Fibroblast of skin of abdomen (primary cell): ENCODE measurements around the gene RAP1A. TPM values are rescaled to one million over a fixed set of nuclear protein-coding genes. Genes with fewer than 3 reads are reported as not detected.
A peak's percentile ranks its signal among the peaks of the same experiment; 100 is the strongest.

Experiments
- DNase-seq: peaks from one replicate; pipeline ENCODE4 v3.0.0-alpha.2; 2013
- polyA plus RNA-seq, 2 experiments: library from polyadenylated mRNA; unstranded; fragments of 120-200 nt; gene quantifications; one replicate each; pipeline ENCODE4 v1.2.1, GENCODE V29; 2013; ENCODE audit not compliant: insufficient read length in 2 of 2

RAP1A gene
- 55.7 TPM for polyA plus RNA-seq (2013, experiment 1 of 2; ENCODE audit: insufficient read length)
- 52.1 TPM for polyA plus RNA-seq (2013, experiment 2 of 2; ENCODE audit: insufficient read length)

GRCh38 chr1:111619635-111620440 lies at the start of gene RAP1A:
RAP1A (plus strand) TSS chr1:111619789; CDS start chr1:111691361, 71,572 bp downstream.
- peak; percentile 91 for DNase-seq

DNA sequence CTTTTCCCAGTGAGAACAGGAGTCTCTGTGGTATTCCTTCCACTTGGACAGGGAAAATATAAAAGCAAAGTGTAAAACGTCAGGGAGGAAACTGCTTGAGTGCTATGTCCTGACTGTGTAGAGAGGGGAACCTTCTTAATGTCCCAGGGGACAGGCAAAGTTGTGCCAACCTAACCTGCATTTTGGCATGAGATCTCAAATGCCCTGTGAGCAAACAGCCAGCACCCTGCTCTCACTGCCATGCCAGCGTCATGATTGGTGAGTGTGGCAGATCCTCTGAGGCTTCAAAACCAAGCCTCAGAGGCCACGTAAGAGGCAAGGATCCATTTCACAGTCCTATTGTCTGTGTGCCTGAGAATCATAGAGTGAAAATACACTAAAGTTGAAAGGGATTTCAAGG lies 49.7 kb upstream of the RAP1A start:
- no peak for DNase-seq

GRCh38 chr1:111570781-111571181 lies 48.8 kb upstream of the RAP1A start:
- no peak for DNase-seq

- no peak for DNase-seq
These were observed 48.4 kb upstream of the RAP1A start for GRCh38 chr1:111571239-111571638.

- peak; percentile 88 for DNase-seq
These were observed 47.6 kb upstream of the RAP1A start for GRCh38 chr1:111571987-111572386.

DNA sequence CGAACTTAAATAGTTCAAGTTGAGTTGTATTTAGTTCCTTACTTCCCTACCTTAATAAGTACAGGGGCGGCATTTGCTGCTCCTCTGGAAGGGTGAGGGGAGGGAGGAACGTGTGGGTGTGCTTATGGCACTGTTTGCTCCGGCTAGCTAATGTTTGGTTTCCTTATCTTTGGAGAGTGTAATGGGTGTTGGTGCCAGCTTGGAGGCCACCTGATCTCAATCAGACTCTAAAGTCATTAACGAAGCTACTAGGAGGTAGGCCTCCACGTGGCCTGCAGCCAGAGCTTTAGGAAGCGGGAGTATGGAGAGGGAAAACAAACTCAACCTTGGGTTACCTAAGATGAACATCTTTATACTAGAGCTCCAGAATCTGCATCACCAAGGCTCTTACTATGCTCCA lies 43.0 kb upstream of the RAP1A start:
- no peak for DNase-seq

- DNase-seq = no peak
These were observed 41.8 kb upstream of the RAP1A start for GRCh38 chr1:111577814-111578213.

GRCh38 chr1:111581166-111581565 lies 38.4 kb upstream of the RAP1A start:
- no peak for DNase-seq

- DNase-seq = no peak
These were observed 37.6 kb upstream of the RAP1A start for GRCh38 chr1:111582016-111582415.

- no peak for DNase-seq
These were observed 36.7 kb upstream of the RAP1A start for GRCh38 chr1:111582644-111583618.

DNA sequence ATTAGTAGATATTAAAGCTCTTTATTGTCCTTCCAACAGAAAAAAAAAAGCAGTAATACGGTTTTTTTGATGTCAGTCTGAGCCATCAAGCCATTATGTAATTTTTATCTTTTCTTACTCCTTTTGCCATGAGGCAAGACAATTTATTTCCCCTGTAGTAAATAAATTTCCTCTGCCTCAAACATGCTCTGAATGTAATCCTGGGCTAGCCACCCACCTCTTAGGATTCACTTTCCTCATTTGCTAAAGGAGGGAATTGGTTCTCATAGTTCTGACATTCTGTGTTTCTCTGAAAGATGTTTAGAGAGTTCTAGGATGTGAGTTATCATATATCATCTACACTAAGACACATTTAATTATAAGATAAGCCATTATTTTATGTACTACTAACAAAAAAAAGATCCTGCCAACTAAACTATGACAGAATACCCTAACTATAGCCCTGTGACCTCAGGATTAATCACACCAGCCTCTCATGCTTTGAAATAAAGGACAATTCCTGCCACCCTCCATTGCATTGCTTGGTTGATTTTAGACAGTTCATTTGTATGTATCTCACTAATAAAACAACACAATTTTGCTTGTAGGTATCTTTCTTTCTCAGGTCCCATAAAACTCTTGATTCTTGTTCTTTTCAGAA lies 34.0 kb upstream of the RAP1A start:
- no peak for DNase-seq

GRCh38 chr1:111586112-111586511 lies 33.5 kb upstream of the RAP1A start:
- DNase-seq = no peak

DNA sequence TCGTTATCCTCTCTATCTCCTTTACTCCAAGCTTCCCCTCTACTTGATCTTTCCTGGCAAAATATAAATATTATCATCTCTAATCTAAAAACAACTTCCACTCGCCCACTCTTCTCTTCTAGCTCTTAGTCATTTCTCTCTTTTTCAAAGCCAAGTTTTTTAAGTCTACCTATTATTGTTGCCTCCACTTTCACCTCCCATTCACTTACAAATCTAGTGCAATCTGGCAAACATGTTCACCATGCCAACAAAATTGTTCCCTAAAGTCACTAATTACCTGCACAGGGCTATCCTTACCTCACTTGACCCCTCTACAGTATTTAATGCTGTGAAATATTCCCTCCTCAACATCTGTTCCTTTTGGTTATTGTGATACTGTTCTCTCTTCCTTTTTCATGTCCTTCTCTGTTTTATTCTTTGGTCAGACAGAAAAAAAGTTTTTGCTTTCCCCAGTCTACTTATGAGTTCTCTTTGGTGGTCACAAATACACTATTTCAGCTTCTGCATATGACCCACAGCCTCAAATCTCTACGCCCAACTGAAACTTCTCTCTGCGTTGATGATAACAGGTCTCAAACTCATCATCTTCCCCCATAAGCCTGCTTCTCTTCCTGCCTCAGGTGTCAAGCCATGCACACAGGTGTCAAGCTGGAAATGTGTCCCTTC lies 31.9 kb upstream of the RAP1A start:
- DNase-seq = no peak

DNA sequence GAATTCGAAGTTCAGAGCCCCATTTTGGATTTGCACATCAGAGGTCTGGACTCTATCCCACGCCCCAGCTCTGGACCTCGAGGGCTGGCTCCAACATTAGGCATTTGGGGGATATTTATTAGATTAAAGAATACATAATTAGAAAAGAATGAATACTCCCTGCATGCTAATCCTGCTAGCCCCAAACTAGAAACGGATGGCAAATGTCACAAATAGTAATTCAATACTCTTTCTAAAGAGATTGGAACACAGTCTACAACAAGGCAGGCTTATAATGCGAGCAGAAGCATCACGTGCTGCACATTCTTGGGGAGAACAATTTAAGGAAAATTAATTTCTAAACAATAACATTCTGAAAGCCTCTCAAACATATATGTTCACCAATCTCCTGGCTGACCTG lies 27.7 kb upstream of the RAP1A start:
- DNase-seq = no peak

DNA sequence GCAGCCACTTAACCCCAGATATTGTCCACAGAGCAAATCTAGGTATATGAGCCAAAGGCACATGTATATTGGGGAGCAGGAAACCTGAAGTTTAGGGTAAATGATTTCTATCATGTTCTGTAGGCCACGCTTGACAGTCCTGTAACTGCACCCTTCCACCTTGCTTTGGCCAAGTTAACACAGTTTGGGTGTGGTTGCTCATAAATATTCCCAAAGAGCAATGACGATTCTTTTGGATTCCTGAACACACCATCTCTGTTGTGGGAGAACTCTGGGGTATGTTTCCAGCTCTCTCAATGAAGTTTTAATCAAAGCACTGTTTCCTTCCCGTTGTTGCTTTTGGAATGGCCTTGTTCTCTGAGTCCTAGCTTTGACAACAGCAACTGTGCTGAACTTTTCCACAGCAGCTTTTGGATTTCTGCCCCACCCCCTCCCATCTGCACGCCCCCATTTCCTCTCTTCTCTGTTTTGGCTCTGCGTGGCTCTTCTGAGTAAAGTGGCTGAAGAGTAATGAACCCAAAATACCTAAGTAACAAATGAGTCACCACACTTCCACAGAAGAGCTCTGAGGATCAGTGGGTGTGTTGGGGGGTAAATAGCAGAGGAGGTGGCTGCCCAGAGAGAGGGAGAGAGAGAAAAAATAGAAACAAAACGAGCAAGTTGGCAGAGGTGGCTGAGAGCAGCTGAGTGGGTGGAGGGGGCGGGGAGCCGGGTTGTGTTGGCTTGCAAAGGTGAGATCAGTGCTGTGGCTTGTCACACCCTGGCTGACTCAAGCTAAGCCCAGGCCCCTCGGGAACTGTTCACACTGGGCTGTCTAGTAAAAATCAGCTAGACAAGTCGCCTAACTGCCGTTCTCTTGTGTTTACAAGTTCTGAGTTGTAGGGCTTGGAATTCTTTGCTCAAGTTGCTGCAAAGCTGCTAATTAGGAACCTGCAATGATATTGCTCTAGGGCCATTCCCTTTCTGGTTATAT lies 26.9 kb upstream of the RAP1A start:
- peak; percentile 88 for DNase-seq

GRCh38 chr1:111593403-111594305 lies 25.9 kb upstream of the RAP1A start:
- no peak for DNase-seq

GRCh38 chr1:111594306-111594693 lies 25.3 kb upstream of the RAP1A start:
- no peak for DNase-seq

- DNase-seq = no peak
These were observed 23.8 kb upstream of the RAP1A start for GRCh38 chr1:111595807-111596206.

- DNase-seq = no peak
These were observed 23.1 kb upstream of the RAP1A start for GRCh38 chr1:111596499-111596898.

- DNase-seq = peak; percentile 53
These were observed 22.2 kb upstream of the RAP1A start for GRCh38 chr1:111597426-111597825.
